Adipocyte (in vitro differentiated cells): ENCODE results near the gene ZNF358.

Experiments
- DNase-seq: peaks from one replicate; pipeline ENCODE4 v3.0.0-alpha.2; 2015; ENCODE audit warnings: low read depth
- H3K27me3 ChIP-seq: replicated peaks from 2 replicates; pipeline ENCODE4 v1.7.0; 2013; ENCODE audit warnings: mild to moderate bottlenecking, low read length, moderate library complexity; ENCODE audit not compliant: control insufficient read depth, insufficient read depth
- H3K36me3 ChIP-seq: 2 replicates; pipeline ENCODE4 v1.7.0; 2013; ENCODE audit warnings: low read length, mild to moderate bottlenecking, moderate library complexity; ENCODE audit not compliant: control insufficient read depth, insufficient read depth, severe bottlenecking
- H3K4me1 ChIP-seq: 2 replicates; pipeline ENCODE4 v1.7.0; 2013; ENCODE audit warnings: mild to moderate bottlenecking, low read length, moderate library complexity; ENCODE audit not compliant: control insufficient read depth, insufficient read depth
- H3K4me3 ChIP-seq: 2 replicates; pipeline ENCODE4 v1.7.0; 2013; ENCODE audit warnings: mild to moderate bottlenecking, low read length, moderate library complexity
- H3K9ac ChIP-seq: 2 replicates; pipeline ENCODE4 v1.7.0; 2013; ENCODE audit warnings: mild to moderate bottlenecking, low read length, moderate library complexity
- H3K9me3 ChIP-seq: 2 replicates; pipeline ENCODE4 v1.7.0; 2013; ENCODE audit warnings: mild to moderate bottlenecking, low read length, moderate library complexity; ENCODE audit not compliant: control insufficient read depth

The ZNF358 gene

GRCh38 chr19:7515645-7516151, at the start of gene ZNF358:
ZNF358 (plus strand) TSS chr19:7516103; CDS start chr19:7519243, 3,140 bp downstream.
- Histone ChIP-seq H3K9ac (peak within 1 kb of the TSS; percentile 95), H3K4me1 (peaks cover 12% of the 10 kb centered on the region), H3K9me3 (no peaks in the 10 kb centered on the region), H3K4me3 (peak within 1 kb of the TSS; percentile 88), H3K27me3 (no peaks in the 10 kb centered on the region), H3K36me3 (no peaks in the 10 kb centered on the region)
- peak; percentile 86 for DNase-seq

- H3K36me3 ChIP-seq = peaks cover 36% of the 10 kb centered on the region
- H3K4me1 ChIP-seq = no peaks in the 10 kb centered on the region
- H3K9me3 ChIP-seq = no peaks in the 10 kb centered on the region
- no peak overlapping the region for H3K9ac ChIP-seq
- H3K4me3 ChIP-seq = no peak overlapping the region
- DNase-seq = no peak
- H3K27me3 ChIP-seq = no peaks in the 10 kb centered on the region
Observed at GRCh38 chr19:7467009-7467989, 48.6 kb upstream of the ZNF358 start.

GRCh38 chr19:7468840-7469239, 47.1 kb upstream of the ZNF358 start:
- H3K9ac ChIP-seq = no peak overlapping the region
- no peak for DNase-seq
- H3K27me3 ChIP-seq = no peaks in the 10 kb centered on the region
- peaks cover 30% of the 10 kb centered on the region for H3K36me3 ChIP-seq
- no peak overlapping the region for H3K4me3 ChIP-seq
- H3K4me1 ChIP-seq = no peaks in the 10 kb centered on the region
- H3K9me3 ChIP-seq = no peaks in the 10 kb centered on the region

- H3K27me3 ChIP-seq = no peaks in the 10 kb centered on the region
- no peak overlapping the region for H3K4me3 ChIP-seq
- peaks cover 25% of the 10 kb centered on the region for H3K36me3 ChIP-seq
- no peaks in the 10 kb centered on the region for H3K4me1 ChIP-seq
- DNase-seq = no peak
- no peak overlapping the region for H3K9ac ChIP-seq
- no peaks in the 10 kb centered on the region for H3K9me3 ChIP-seq
Observed at GRCh38 chr19:7469669-7470285, 46.1 kb upstream of the ZNF358 start.

GRCh38 chr19:7470540-7471305, 45.2 kb upstream of the ZNF358 start:
- Histone ChIP-seq H3K27me3 (no peaks in the 10 kb centered on the region), H3K4me1 (no peaks in the 10 kb centered on the region), H3K36me3 (peaks cover 22% of the 10 kb centered on the region), H3K9ac (no peak overlapping the region), H3K9me3 (no peaks in the 10 kb centered on the region), H3K4me3 (no peak overlapping the region)
- no peak for DNase-seq

- Histone ChIP-seq H3K9me3 (no peaks in the 10 kb centered on the region), H3K9ac (no peak overlapping the region)
Observed at GRCh38 chr19:7471696-7472615, 43.9 kb upstream of the ZNF358 start.

GRCh38 chr19:7475665-7476064, 40.2 kb upstream of the ZNF358 start:
- no peaks in the 10 kb centered on the region for H3K9me3 ChIP-seq
- peaks cover 11% of the 10 kb centered on the region for H3K36me3 ChIP-seq
- no peak for DNase-seq
- H3K9ac ChIP-seq = no peak overlapping the region
- H3K4me3 ChIP-seq = no peak overlapping the region
- peaks cover 18% of the 10 kb centered on the region for H3K4me1 ChIP-seq
- no peaks in the 10 kb centered on the region for H3K27me3 ChIP-seq

More at GRCh38 chr19:7471696-7472615, 43.9 kb upstream of the ZNF358 start:
- no peak overlapping the region for H3K4me3 ChIP-seq
- H3K4me1 ChIP-seq = no peaks in the 10 kb centered on the region
- H3K27me3 ChIP-seq = no peaks in the 10 kb centered on the region
- peaks cover 22% of the 10 kb centered on the region for H3K36me3 ChIP-seq
- DNase-seq = no peak

GRCh38 chr19:7476241-7476640, 39.7 kb upstream of the ZNF358 start:
- Histone ChIP-seq H3K4me3 (no peak overlapping the region), H3K9me3 (no peaks in the 10 kb centered on the region), H3K4me1 (peaks cover 19% of the 10 kb centered on the region), H3K9ac (no peak overlapping the region), H3K36me3 (peaks cover 8% of the 10 kb centered on the region), H3K27me3 (no peaks in the 10 kb centered on the region)
- DNase-seq = no peak

- H3K9ac ChIP-seq = no peak overlapping the region
- H3K27me3 ChIP-seq = no peaks in the 10 kb centered on the region
- H3K4me3 ChIP-seq = no peak overlapping the region
- peaks cover 19% of the 10 kb centered on the region for H3K4me1 ChIP-seq
- no peak for DNase-seq
- peaks cover 6% of the 10 kb centered on the region for H3K36me3 ChIP-seq
- no peaks in the 10 kb centered on the region for H3K9me3 ChIP-seq
Observed at GRCh38 chr19:7476777-7477494, 39.0 kb upstream of the ZNF358 start.

- Histone ChIP-seq H3K27me3 (no peaks in the 10 kb centered on the region), H3K4me1 (peaks cover 19% of the 10 kb centered on the region), H3K9ac (no peak overlapping the region), H3K9me3 (no peaks in the 10 kb centered on the region), H3K36me3 (no peaks in the 10 kb centered on the region), H3K4me3 (no peak overlapping the region)
- no peak for DNase-seq
Observed at GRCh38 chr19:7477758-7478157, 38.1 kb upstream of the ZNF358 start.
